ENCODE measurements around the gene TNFRSF12A. TPM values are rescaled to one million over a fixed set of nuclear protein-coding genes. Genes with fewer than 3 reads are reported as not detected.

Gene TNFRSF12A
- total and polyA plus RNA-seq, 2 of the 4 experiments (the other 2 are of a cell fraction) = 103 to 304 TPM

- Histone ChIP-seq H3K4ac (ENCODE audit: low read depth, low read length) (no peak overlapping the region), H3K9me1 (ENCODE audit: insufficient read depth, low read length) (0 out of 2 replicates have a peak, but pooled peaks cover 4% of the 10 kb centered on the region), H2BK5ac (ENCODE audit: low read depth, low read length, poor library complexity, severe bottlenecking) (no peak overlapping the region), H2AFZ (replicated peaks; ENCODE audit: low read length, poor library complexity) (no peak overlapping the region), H3K36me3 (ENCODE audit: control insufficient read depth, insufficient read depth, low read length) (no peaks in the 10 kb centered on the region), H3K18ac (ENCODE audit: low read depth, low read length) (no peak overlapping the region), H2BK20ac (ENCODE audit: low read depth, low read length) (no peak overlapping the region), H3K4me3 (ENCODE audit: insufficient read depth, low read depth, low read length) (no peak overlapping the region), H3K27ac (ENCODE audit: insufficient read depth, low read length) (no peak overlapping the region), H2AK5ac (ENCODE audit: low read depth, low read length) (no peak overlapping the region), H3K4me2 (ENCODE audit: low read depth, low read length) (no peak overlapping the region), H3K14ac (replicated peaks; ENCODE audit: low read depth, low read length) (no peak overlapping the region), H4K5ac (ENCODE audit: low read depth, low read length) (no peak overlapping the region), H3K56ac (ENCODE audit: extremely low read depth, insufficient read depth, low read length) (no peak overlapping the region), H3K9ac (ENCODE audit: low read depth, low read length) (no peak overlapping the region), H4K20me1 (ENCODE audit: insufficient read depth, low read length) (no peaks in the 10 kb centered on the region), H2BK120ac (ENCODE audit: low read depth, low read length) (no peak overlapping the region), H3K79me1 (ENCODE audit: low read depth in 1 of 2, low read length in 2 of 2) (peaks cover 0 to 2% of the 10 kb centered on the region in 2 experiments; a peak in 1 of 4 replicates), H2AK9ac (replicated peaks; ENCODE audit: low read depth, low read length, poor library complexity) (no peak overlapping the region), H3K9me3 (ENCODE audit: control insufficient read depth, insufficient read depth, low read length) (no peaks in the 10 kb centered on the region), H2BK15ac (ENCODE audit: low read depth, low read length) (no peak overlapping the region), H4K8ac (ENCODE audit: low read depth in 2 of 2, low read length in 2 of 2) (no peak overlapping the region), H4K91ac (ENCODE audit: insufficient read depth, low read depth, low read length) (no peak overlapping the region), H3K4me1 (ENCODE audit: control insufficient read depth, insufficient read depth, low read length) (peaks cover 3% of the 10 kb centered on the region), H3K27me3 (ENCODE audit: control insufficient read depth, insufficient read depth, low read length) (peaks cover 21% of the 10 kb centered on the region), H3K23ac (ENCODE audit: low read depth, low read length) (no peak overlapping the region)
- no TSS peak for BruUV-seq (replicated peaks)
- no peak for DNase-seq
- dilution Hi-C loops (cut with HindIII; ENCODE audit: low sequenced_read_pairs, unreplicated experiment) = no loop called here
- WGBS, 2 experiments (ENCODE audit: extremely low coverage in 2 of 2, insufficient read length in 1 of 2) = 70% methylated on average over 8 of the region's 15 CpGs; no CpG with 5 or more reads in 1 of the 2 experiments
- ATAC-seq (ENCODE audit: low read depth) = no peak
- intact Hi-C loops (cut with micrococcal nuclease) = no loop called here
- ChIA-PET CTCF (interaction anchor here (0.7 kb wide), 1 partner anchor 1324 kb away, joined by 3 read pairs; no protein-coding TSS in a partner anchor), POLR2A (ENCODE audit: unreplicated experiment) (no interaction called here)
- in situ Hi-C loops (cut with MboI; ENCODE audit: low sequenced_read_pairs) = no loop called here
- no peak for TF ChIP-seq RCOR1 (IDR thresholded peaks at IDR 0.05; ENCODE audit: insufficient replicate concordance, low read length)
- no peak for TF ChIP-seq POLR2A (IDR thresholded peaks at IDR 0.05; ENCODE audit: low read depth, low read length)
- TF ChIP-seq MAFK (IDR thresholded peaks at IDR 0.05; ENCODE audit: low read depth, low read length) = no peak
Measured at GRCh38 chr16:2985893-2986355, 34.2 kb upstream of the TNFRSF12A start.

All from IMR-90 (cell line).